Tibial nerve (tissue), 4 donors: ENCODE measurements around the gene THEMIS. TPM values are rescaled to one million over a fixed set of nuclear protein-coding genes. Genes with fewer than 3 reads are reported as not detected.

Experiments
- DNase-seq, 2 donors: peaks; one replicate each; pipeline ENCODE4 v3.0.0-alpha.2; 2019; ENCODE audit warnings: low spot score in 2 of 2
- H3K27ac ChIP-seq, 4 donors: fragments of 200-600 bp; sonication (generic) in 3 of 4; one replicate each; pipeline ENCODE4 v1.5.1; 2017 to 2019; ENCODE audit warnings: mild to moderate bottlenecking in 1 of 4
- H3K27me3 ChIP-seq, 2 donors: fragments of 200-600 bp; sonication (generic) in 1 of 2; one replicate each; pipeline versions ENCODE4 v1.5.1 to v1.6.0; 2017 to 2019
- H3K36me3 ChIP-seq, 3 donors: fragments of 200-600 bp; sonication (generic); one replicate each; pipeline ENCODE4 v1.5.1; 2018 to 2019
- H3K4me1 ChIP-seq, 4 donors: fragments of 200-600 bp; sonication (generic) in 3 of 4; one replicate each; pipeline ENCODE4 v1.5.1; 2017 to 2019
- H3K4me3 ChIP-seq, 4 donors: fragments of 200-600 bp; sonication (generic) in 3 of 4; one replicate each; pipeline ENCODE4 v1.5.1; 2017 to 2019; ENCODE audit warnings: mild to moderate bottlenecking in 1 of 4, moderate library complexity in 1 of 4
- H3K9me3 ChIP-seq, 4 donors: fragments of 200-600 bp; sonication (generic) in 3 of 4; one replicate each; pipeline ENCODE4 v1.5.1; 2017 to 2019
- CTCF ChIP-seq, 5 experiments: fragments of 200-600 bp in 3 of 5; fragments of 450-650 bp in 2 of 5; sonication (generic) in 3 of 5; IDR thresholded peaks; one replicate each; pipeline ENCODE4 v1.5.1; 2016 to 2019; ENCODE audit warnings: antibody characterized with exemption in 5 of 5, mild to moderate bottlenecking in 3 of 5, moderate library complexity in 2 of 5
- EP300 ChIP-seq, 2 donors: sonication (generic); formaldehyde crosslinking; IDR thresholded peaks; one replicate each; pipeline ENCODE4 v1.6.1; 2017; ENCODE audit warnings: antibody characterized with exemption in 2 of 2, mild to moderate bottlenecking in 1 of 2
- POLR2A ChIP-seq, 2 donors: fragments of 450-650 bp; IDR thresholded peaks; one replicate each; pipeline ENCODE4 v1.6.1; 2017; ENCODE audit warnings: antibody characterized with exemption in 2 of 2, mild to moderate bottlenecking in 2 of 2, moderate library complexity in 2 of 2
- WGBS, 2 donors: methylation state at CpG; one replicate each; pipeline ENCODE4 v1.1.5; 2018; 5-methylcytosine and 5-hydroxymethylcytosine counted together
- total RNA-seq, 4 donors: library from RNA; depleted of rRNA; stranded (reverse); fragments of >200 nt; gene quantifications; one replicate each; pipeline ENCODE4 v1.1.0, GENCODE V29; 2016

The THEMIS gene
- total RNA-seq, 4 donors from 2014 or later = 0.22 to 0.98 (median 0.57) TPM

- DNase-seq = no peak
- Histone ChIP-seq H3K27me3 (no peaks in the 10 kb centered on the region), H3K9me3 (no peaks in the 10 kb centered on the region), H3K4me1 (no peaks in the 10 kb centered on the region), H3K4me3 (no peak overlapping the region), H3K36me3 (no peaks in the 10 kb centered on the region), H3K27ac (no peak overlapping the region)
- WGBS, 2 donors = 81 to 88% methylated on average over 1 of the region's 1 CpG
- TF ChIP-seq CTCF (IDR thresholded peaks at IDR 0.05) (no peak), POLR2A (IDR thresholded peaks at IDR 0.05) (no peak), EP300 (IDR thresholded peaks at IDR 0.05) (no peak)
These were observed 49.7 kb downstream of the THEMIS start for GRCh38 chr6:127851197-127851596.

GRCh38 chr6:127845242-127845641 lies 55.6 kb downstream of the THEMIS start:
- Histone ChIP-seq H3K9me3 (no peaks in the 10 kb centered on the region), H3K4me1 (no peaks in the 10 kb centered on the region), H3K27ac (no peak overlapping the region), H3K4me3 (no peak overlapping the region), H3K36me3 (no peaks in the 10 kb centered on the region), H3K27me3 (no peaks in the 10 kb centered on the region)
- no peak for TF ChIP-seq CTCF (IDR thresholded peaks at IDR 0.05)
- TF ChIP-seq EP300 (IDR thresholded peaks at IDR 0.05) = no peak
- TF ChIP-seq POLR2A (IDR thresholded peaks at IDR 0.05) = no peak
- DNase-seq = no peak
- WGBS, 2 donors = 88 to 90% methylated on average over 3 of the region's 3 CpGs

- WGBS, 2 donors = 60 to 69% methylated on average over 1 of the region's 1 CpG
These were observed 56.3 kb downstream of the THEMIS start for GRCh38 chr6:127844529-127844928.

GRCh38 chr6:127843582-127843981 lies 57.3 kb downstream of the THEMIS start:
- H3K9me3 ChIP-seq = no peaks in the 10 kb centered on the region
- WGBS, 2 donors = 78% methylated on average over 1 of the region's 1 CpG
- TF ChIP-seq CTCF (IDR thresholded peaks at IDR 0.05) (no peak), POLR2A (IDR thresholded peaks at IDR 0.05) (no peak), EP300 (IDR thresholded peaks at IDR 0.05) (no peak)
- no peaks in the 10 kb centered on the region for H3K36me3 ChIP-seq
- DNase-seq = no peak
- H3K4me3 ChIP-seq = no peak overlapping the region
- H3K27ac ChIP-seq = no peak overlapping the region
- H3K4me1 ChIP-seq = no peaks in the 10 kb centered on the region
- H3K27me3 ChIP-seq = no peaks in the 10 kb centered on the region

More at GRCh38 chr6:127844529-127844928, 56.3 kb downstream of the THEMIS start:
- Histone ChIP-seq H3K27ac (no peak overlapping the region), H3K4me3 (no peak overlapping the region), H3K36me3 (no peaks in the 10 kb centered on the region), H3K4me1 (no peaks in the 10 kb centered on the region), H3K27me3 (no peaks in the 10 kb centered on the region), H3K9me3 (no peaks in the 10 kb centered on the region)
- no peak for DNase-seq
- no peak for TF ChIP-seq EP300 (IDR thresholded peaks at IDR 0.05)
- no peak for TF ChIP-seq CTCF (IDR thresholded peaks at IDR 0.05)
- no peak for TF ChIP-seq POLR2A (IDR thresholded peaks at IDR 0.05)

- TF ChIP-seq POLR2A (IDR thresholded peaks at IDR 0.05) (no peak), EP300 (IDR thresholded peaks at IDR 0.05) (no peak), CTCF (IDR thresholded peaks at IDR 0.05) (no peak)
- Histone ChIP-seq H3K4me3 (no peak overlapping the region), H3K9me3 (no peaks in the 10 kb centered on the region), H3K4me1 (no peaks in the 10 kb centered on the region), H3K27me3 (no peaks in the 10 kb centered on the region), H3K27ac (no peak overlapping the region), H3K36me3 (no peaks in the 10 kb centered on the region)
- DNase-seq = no peak
- WGBS, 2 donors = 71 to 73% methylated on average over 4 of the region's 4 CpGs
These were observed 58.3 kb downstream of the THEMIS start for GRCh38 chr6:127842562-127842961.
